Globus pallidus (tissue), 1 donor: Measurements from ENCODE around the gene NOS1AP.
A peak's percentile ranks its signal among the peaks of the same experiment; 100 is the strongest.
"Not testable (repeated sequence)": the region's sequence is repeated elsewhere in the genome, so short reads cannot be mapped to it uniquely, and the experiment has no call there.

Experiments used
- DNase-seq: peaks from one replicate; pipeline ENCODE4 v3.0.0-alpha.2; 2015; ENCODE audit warnings: low spot score

The NOS1AP gene

DNA sequence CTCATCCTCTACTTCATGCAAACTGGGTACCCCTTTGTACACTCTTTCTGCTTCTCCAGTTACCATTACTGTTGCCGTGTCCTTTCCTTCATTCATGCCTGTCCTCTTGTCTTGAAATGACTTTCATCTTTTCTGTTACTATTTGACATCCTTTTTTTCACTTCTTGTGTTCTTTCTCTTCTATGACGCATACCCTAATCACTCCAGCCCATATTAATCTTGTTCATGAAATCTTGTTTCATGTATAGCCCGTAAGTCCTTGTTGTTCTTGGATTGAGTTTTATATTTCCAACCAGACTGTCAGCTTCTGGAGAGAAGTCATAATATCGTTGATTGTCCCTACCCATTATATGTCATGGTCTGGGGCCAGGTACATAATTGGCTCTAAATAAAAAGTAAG, 126.1 kb downstream of the NOS1AP start:
- DNase-seq = no peak

- no peak for DNase-seq
These were observed 126.9 kb downstream of the NOS1AP start for GRCh38 chr1:162196387-162196786.

GRCh38 chr1:162197041-162197531, 127.6 kb downstream of the NOS1AP start:
- no peak for DNase-seq

DNA sequence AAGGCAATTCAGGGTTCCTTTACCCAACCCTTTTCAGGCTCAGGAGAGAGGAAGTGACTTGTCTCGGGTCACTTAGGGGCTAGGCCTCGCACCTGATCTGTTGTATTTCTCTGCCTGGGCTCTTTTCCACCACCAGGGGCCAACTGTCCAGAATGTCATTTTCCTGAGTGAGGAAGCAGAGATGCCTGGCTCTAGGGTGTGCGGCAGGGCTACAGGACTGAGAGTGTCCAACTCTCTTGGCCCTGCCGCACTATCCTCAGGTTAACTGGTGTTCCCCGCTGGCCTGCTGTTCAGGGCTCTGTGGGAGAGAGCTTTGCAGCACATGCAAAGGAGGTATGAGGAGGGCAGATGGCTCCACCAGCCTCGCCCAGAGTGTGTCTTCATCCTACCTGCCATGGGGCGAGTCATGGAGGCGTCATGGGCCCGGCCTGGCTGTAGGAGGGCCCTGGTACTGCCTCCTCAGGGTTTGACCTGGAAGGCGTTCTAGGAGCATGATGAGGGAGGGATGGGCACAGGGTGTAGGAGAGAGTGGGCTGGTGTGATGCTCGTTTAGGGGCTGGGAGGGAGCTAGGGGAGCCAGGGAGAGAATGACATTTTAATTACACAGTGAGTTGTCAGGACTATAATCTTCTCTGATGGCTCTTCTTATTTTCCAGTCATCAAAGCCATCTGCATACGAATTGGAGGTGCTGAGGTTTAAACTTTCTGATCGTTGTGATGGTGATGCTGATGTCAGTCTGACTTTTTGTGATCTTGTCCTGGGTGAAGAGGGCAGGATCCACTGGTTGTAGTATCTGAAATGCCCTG, 128.3 kb downstream of the NOS1AP start:
- no peak for DNase-seq

DNA sequence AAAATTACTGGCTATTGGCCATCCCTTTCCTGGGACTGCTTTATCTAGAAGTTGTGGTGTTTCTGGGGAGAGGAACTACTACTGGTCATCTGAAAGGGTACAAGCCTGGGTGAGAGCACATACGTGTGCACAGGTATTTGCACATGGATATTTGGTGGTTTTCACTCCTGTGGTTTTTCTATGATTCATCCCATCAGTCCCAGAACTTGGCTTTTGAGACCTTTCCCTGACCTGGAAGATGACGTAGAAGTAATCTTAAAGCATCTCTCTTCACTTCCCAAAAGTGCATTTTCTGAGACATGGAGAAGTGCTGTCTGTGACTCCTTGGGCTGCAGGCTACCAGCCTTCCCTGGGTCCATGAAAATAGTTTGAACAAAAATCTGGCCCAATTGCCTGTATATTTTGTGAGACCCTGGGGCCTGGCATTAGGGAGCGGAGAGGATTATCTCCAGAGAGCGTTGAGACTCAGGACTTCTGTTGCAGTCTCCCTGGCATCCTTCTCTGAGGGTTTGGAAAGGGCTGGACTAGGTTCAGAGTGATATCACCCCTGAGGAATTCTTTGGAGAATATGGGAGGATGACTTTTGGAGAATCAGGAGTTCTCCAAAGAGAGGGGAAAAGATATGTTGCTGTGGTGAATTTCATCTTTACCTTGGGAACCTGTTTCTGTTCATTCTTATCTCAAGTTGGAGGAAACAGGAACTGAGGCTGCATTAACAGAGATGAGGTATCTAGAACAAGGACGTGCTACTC, 130.8 kb downstream of the NOS1AP start:
- DNase-seq = no peak

GRCh38 chr1:162201062-162201461, 131.6 kb downstream of the NOS1AP start:
- DNase-seq = not testable (repeated sequence)

DNA sequence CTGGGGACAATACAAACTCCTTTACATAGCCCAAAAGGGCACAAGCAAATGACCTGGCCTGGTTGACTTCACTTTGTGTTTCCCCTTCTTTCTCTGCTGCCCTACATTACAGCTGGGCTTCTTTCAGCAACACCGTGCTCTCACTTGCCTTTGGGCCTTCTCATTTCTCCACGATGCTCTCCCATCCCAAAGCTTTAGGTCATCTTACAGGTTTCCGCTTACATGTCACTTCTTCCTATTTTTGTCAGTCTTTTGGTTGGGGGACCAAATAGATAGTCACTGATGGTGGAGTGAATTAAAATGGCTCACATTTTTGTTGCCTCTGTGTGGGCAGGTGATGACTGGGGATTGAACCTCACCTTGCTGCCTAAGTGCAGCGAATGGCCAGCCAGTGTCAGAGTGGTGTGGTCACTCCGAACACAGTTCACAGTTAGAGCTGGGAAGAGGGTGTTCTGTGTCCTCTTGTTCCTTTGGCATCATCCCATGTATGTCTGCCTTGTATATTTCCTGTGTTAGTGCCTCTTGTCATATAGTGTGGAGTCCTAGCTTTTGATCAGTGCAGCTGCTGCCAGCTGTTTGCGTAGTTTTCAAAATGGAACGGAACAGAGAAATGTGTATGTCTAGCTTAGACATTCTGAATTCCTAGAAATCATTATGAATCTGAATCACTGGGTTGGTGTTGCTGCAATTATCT, 134.8 kb downstream of the NOS1AP start:
- DNase-seq = no peak

DNA sequence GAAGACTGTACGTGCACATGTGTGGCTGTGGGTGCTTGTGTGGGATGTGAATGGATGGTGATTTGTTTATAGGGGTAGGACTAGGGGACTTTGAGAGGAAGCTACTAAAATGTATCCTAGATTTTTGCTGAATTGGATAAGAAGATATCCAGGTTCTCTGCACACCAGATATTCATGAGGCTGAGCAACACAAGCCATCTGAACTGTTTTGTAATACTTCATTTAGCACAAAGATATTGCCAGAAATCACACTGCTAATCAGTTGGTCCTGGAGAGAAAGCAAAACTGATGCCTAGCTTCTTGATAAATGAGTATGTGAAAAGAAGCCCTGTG, 135.3 kb downstream of the NOS1AP start:
- no peak for DNase-seq

DNA sequence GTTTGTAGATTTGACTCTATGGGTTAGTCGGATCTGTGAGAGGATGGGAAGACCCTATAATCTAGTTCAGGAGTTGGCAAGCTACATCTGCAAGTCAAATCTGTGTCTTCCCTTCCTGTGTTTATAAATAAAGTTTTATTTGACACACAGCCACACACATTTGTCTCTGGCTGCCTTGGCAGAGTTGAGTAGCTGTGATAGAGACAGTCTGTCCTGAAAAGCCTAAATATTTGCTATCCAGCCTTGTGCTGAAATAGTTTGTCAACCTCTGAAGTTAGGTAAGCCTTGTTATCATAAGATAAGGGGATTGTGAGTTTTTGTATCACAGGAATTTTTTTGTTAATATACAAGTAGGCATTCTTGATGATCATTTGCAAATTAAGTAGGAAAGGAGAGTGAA, 136.8 kb downstream of the NOS1AP start:
- no peak for DNase-seq

- no peak for DNase-seq
These were observed 137.5 kb downstream of the NOS1AP start for GRCh38 chr1:162206749-162207635.

- DNase-seq = no peak
These were observed 138.4 kb downstream of the NOS1AP start for GRCh38 chr1:162207862-162208261.

DNA sequence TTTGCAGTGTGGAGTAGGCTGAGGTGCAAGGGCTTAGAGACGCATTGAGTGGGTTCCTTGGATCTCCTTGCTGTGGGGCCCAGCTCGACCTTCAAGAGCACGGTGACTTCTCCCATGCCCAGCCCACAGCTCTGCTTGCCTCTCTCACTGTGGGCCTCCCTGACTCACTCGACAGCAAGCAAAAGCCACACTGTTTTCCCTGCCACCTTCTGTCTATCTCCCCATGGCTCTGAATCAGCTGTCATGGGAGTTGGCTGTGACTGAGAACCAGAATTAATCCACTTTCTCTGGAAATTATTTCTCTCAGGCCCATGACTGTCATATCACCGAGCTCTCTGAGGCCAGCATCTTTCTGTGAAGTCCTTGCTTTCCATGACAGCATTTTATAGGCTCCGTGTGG, 140.7 kb downstream of the NOS1AP start:
- no peak for DNase-seq

DNA sequence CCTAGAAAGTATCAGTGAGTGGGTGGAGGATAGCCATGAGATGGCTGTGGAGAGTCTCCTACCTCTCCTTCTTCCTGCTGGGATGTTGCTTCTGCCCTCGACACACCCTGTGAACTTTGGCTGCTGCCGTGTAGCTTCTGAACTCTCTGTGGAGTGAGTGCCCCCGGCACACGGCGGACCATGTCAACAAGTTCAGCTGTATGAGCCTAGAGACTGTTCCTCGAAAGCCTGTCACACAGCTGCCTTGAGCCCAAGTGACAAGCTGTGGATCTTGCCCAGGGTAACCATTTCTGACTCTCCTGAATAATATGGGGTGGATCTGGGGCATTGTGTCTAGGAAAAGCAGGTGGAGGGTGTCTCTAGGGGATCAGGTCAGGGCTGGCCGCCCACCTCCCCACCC, 143.2 kb downstream of the NOS1AP start:
- DNase-seq = no peak

DNA sequence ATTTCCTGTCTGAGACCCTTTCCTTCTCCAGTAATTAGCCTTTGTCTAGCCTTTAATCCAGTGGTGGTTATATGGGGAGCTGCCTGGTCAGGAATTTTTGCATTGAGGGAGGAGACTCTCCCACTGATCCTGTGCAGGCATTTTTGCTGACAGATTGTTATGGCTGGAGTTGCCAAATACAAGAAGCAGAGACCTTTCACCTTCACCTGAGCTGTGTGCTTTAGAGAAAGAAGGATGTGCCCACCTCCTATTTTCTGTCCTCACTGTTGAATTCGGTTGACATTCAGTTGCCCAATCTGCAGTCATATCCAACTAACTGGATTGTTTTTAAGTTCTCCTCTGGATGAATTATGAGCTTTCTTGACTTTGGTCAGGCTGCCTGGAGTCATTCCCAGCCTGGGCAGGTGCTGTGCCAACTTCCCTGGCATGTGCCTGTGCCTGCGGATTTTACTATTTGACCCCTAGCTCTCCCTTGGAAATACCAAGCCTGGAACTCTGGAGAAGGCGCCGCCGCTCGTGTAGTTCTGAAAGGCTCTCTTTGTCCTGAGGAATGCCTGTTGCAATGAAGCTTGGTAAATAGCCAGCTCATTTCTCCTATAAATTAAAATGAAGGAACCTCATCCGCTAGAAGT, 143.9 kb downstream of the NOS1AP start:
- DNase-seq = peak; percentile 74

- DNase-seq = no peak
These were observed 144.7 kb downstream of the NOS1AP start for GRCh38 chr1:162214202-162214601.

GRCh38 chr1:162215902-162216301, 146.4 kb downstream of the NOS1AP start:
- no peak for DNase-seq

GRCh38 chr1:162216604-162217003, 147.1 kb downstream of the NOS1AP start:
- DNase-seq = no peak

- DNase-seq = no peak
These were observed 148.2 kb downstream of the NOS1AP start for GRCh38 chr1:162217706-162218105.

DNA sequence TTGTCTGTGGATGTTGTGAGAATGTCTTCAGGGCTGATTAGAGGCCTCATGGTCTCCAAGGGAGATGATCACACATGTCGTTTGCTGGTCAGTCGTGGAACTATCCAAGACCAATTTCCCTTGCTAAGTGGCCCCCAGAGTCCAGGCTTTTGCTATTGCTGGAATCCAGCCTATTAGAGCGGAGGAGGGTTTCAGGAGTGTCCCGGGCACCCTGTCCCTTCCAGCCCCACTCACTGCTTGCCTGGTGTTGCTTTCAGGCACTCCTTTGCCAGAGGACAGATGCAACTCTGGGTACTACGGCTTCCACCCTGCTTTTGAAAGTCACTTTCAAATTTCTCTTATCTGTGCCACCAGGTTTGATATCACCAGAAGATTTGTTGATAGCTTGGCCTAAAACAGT, 149.1 kb downstream of the NOS1AP start:
- DNase-seq = no peak

GRCh38 chr1:162218975-162219374, 149.5 kb downstream of the NOS1AP start:
- DNase-seq = no peak

- no peak for DNase-seq
These were observed 150.0 kb downstream of the NOS1AP start for GRCh38 chr1:162219461-162219860.
